IPS-NIHi11 (cell line): ENCODE measurements around the gene TSSC4.

Experiments
- DNase-seq: peaks from one replicate; pipeline ENCODE4 v3.0.0; 2012; ENCODE audit warnings: mixed read lengths, low spot score

The TSSC4 gene

GRCh38 chr11:2386591-2386990 is 14.0 kb upstream of the TSSC4 start:
- no peak for DNase-seq

- DNase-seq: no peak
Observed at GRCh38 chr11:2387266-2387987, 13.1 kb upstream of the TSSC4 start.

GRCh38 chr11:2388431-2389376 is 11.8 kb upstream of the TSSC4 start:
- no peak for DNase-seq

- no peak for DNase-seq
Observed at GRCh38 chr11:2389377-2390026, 11.0 kb upstream of the TSSC4 start.

- no peak for DNase-seq
Observed at GRCh38 chr11:2390091-2390724, 10.3 kb upstream of the TSSC4 start.

GRCh38 chr11:2390725-2391151 is 9.8 kb upstream of the TSSC4 start:
- DNase-seq: peak; percentile 67

GRCh38 chr11:2391181-2391975 is 9.2 kb upstream of the TSSC4 start:
- no peak for DNase-seq

GRCh38 chr11:2392241-2392959 is 8.2 kb upstream of the TSSC4 start:
- DNase-seq: no peak

GRCh38 chr11:2393111-2393868 is 7.3 kb upstream of the TSSC4 start:
- no peak for DNase-seq

GRCh38 chr11:2393941-2394817 is 6.4 kb upstream of the TSSC4 start:
- no peak for DNase-seq

- no peak for DNase-seq
Observed at GRCh38 chr11:2394818-2395105, 5.8 kb upstream of the TSSC4 start.

- no peak for DNase-seq
Observed at GRCh38 chr11:2395211-2395730, 5.3 kb upstream of the TSSC4 start.

GRCh38 chr11:2395856-2396255 is 4.7 kb upstream of the TSSC4 start:
- no peak for DNase-seq

GRCh38 chr11:2396471-2396870 is 4.1 kb upstream of the TSSC4 start:
- no peak for DNase-seq

GRCh38 chr11:2397005-2397404 is 3.5 kb upstream of the TSSC4 start:
- DNase-seq: no peak

- DNase-seq: no peak
Observed at GRCh38 chr11:2398664-2399355, 1.7 kb upstream of the TSSC4 start.

GRCh38 chr11:2399488-2400068 is 972 bp upstream of the TSSC4 start:
- DNase-seq: no peak
